ENCODE data around the gene SGSH.
"Not testable (repeated sequence)": the region's sequence is repeated elsewhere in the genome, so short reads cannot be mapped to it uniquely, and the experiment has no call there.

SGSH gene

GRCh38 chr17:80220054-80220735, at the start of gene SGSH, which contains the start of gene SLC26A11:
SGSH (minus strand) TSS chr17:80220333; CDS start chr17:80220313, 20 bp downstream.
SLC26A11 (plus strand) TSS chr17:80220427; CDS start chr17:80221561, 1,134 bp downstream.
- DNase-seq, result peak; percentile 79

GRCh38 chr17:80269405-80269807, 49.3 kb upstream of the SGSH start:
- no peak for DNase-seq

GRCh38 chr17:80268427-80268826, 48.3 kb upstream of the SGSH start:
- no peak for DNase-seq

GRCh38 chr17:80267391-80267790, 47.3 kb upstream of the SGSH start:
- no peak for DNase-seq

GRCh38 chr17:80265205-80266068, 45.3 kb upstream of the SGSH start:
- peak; percentile 92 for DNase-seq

GRCh38 chr17:80264205-80265075, 44.3 kb upstream of the SGSH start:
- peak; percentile 77 for DNase-seq

GRCh38 chr17:80263253-80264204, 43.4 kb upstream of the SGSH start:
- peak; percentile 97 for DNase-seq

- DNase-seq, result no peak
These were observed 42.7 kb upstream of the SGSH start for GRCh38 chr17:80262775-80263244.

- no peak for DNase-seq
These were observed 42.2 kb upstream of the SGSH start for GRCh38 chr17:80262291-80262690.

GRCh38 chr17:80261895-80262279, 41.8 kb upstream of the SGSH start:
- DNase-seq, result no peak

- peak; percentile 89 for DNase-seq
These were observed 41.2 kb upstream of the SGSH start for GRCh38 chr17:80261159-80261894.

GRCh38 chr17:80260791-80261158, 40.6 kb upstream of the SGSH start, which contains the start of gene RNF213:
RNF213 (plus strand) TSS chr17:80260852; CDS start chr17:80263682, 2,830 bp downstream.
- peak; percentile 68 for DNase-seq

GRCh38 chr17:80260069-80260535, 40.0 kb upstream of the SGSH start:
- DNase-seq, result peak; percentile 89

- no peak for DNase-seq
These were observed 39.4 kb upstream of the SGSH start for GRCh38 chr17:80259457-80260068.

GRCh38 chr17:80258296-80258695, 38.2 kb upstream of the SGSH start:
- DNase-seq, result not testable (repeated sequence)

GRCh38 chr17:80257716-80258213, 37.6 kb upstream of the SGSH start:
- DNase-seq, result no peak

- no peak for DNase-seq
These were observed 35.9 kb upstream of the SGSH start for GRCh38 chr17:80256034-80256350.

GRCh38 chr17:80254396-80255251, 34.5 kb upstream of the SGSH start:
- DNase-seq, result peak; percentile 96
